SK-N-SH treated with all-trans-retinoic acid at 6 μM for 48 hours (cell line): ENCODE results near the gene ACBD6.

Source experiments
- ATAC-seq: fragments of 200-7000 bp; cut with Tn5 transposase; 3 replicates; pipeline ENCODE4 v1.9.1; 2020; ENCODE audit warnings: mild to moderate bottlenecking, moderate library complexity
- ARNTL ChIP-seq: fragments of 450-650 bp; formaldehyde crosslinking; IDR thresholded peaks from 2 replicates; pipeline ENCODE4 v1.5.0; 2020; ENCODE audit warnings: low read depth, mild to moderate bottlenecking, moderate library complexity, borderline replicate concordance
- BACH2 ChIP-seq: fragments of 250-450 bp; sonication (Bioruptor Pico); IDR thresholded peaks from 2 replicates; pipeline ENCODE4 v1.9.0; 2021; ENCODE audit warnings: mild to moderate bottlenecking, borderline replicate concordance
- CREB5 ChIP-seq: fragments of 250-450 bp; sonication (Bioruptor Pico); IDR thresholded peaks from 2 replicates; pipeline ENCODE4 v1.5.1; 2020; ENCODE audit warnings: low read depth, mild to moderate bottlenecking, moderate library complexity
- CSDC2 ChIP-seq: fragments of 250-450 bp; sonication (Bioruptor Pico); IDR thresholded peaks from 2 replicates; pipeline ENCODE4 v1.5.0; 2020; ENCODE audit warnings: mild to moderate bottlenecking, moderate library complexity
- CSRNP3 ChIP-seq: fragments of 250-450 bp; sonication (Bioruptor Pico); IDR thresholded peaks from 2 replicates; pipeline ENCODE4 v1.5.1; 2021; ENCODE audit warnings: mild to moderate bottlenecking, moderate library complexity
- ESRRG ChIP-seq: fragments of 250-450 bp; sonication (Bioruptor Pico); IDR thresholded peaks from 2 replicates; pipeline ENCODE4 v1.6.1; 2021; ENCODE audit warnings: mild to moderate bottlenecking
- GLIS3 ChIP-seq: fragments of 250-450 bp; sonication (Bioruptor Pico); IDR thresholded peaks from 2 replicates; pipeline ENCODE4 v1.5.0; 2020; ENCODE audit warnings: mild to moderate bottlenecking, moderate library complexity
- ISL1 ChIP-seq: fragments of 250-450 bp; sonication (Bioruptor Pico); IDR thresholded peaks from 2 replicates; pipeline ENCODE4 v2.1.2; 2022; ENCODE audit warnings: mild to moderate bottlenecking, moderate library complexity
- OSR1 ChIP-seq: fragments of 250-450 bp; sonication (Bioruptor Pico); IDR thresholded peaks from 2 replicates; pipeline ENCODE4 v1.8.0; 2022; ENCODE audit warnings: moderate library complexity, mild to moderate bottlenecking, inconsistent platforms
- PATZ1 ChIP-seq: fragments of 250-450 bp; sonication (Bioruptor Pico); IDR thresholded peaks from 2 replicates; pipeline ENCODE4 v1.8.0; 2020; ENCODE audit warnings: mild to moderate bottlenecking, moderate library complexity, borderline replicate concordance
- POU6F1 ChIP-seq: fragments of 250-450 bp; sonication (Bioruptor Pico); IDR thresholded peaks from 2 replicates; pipeline ENCODE4 v1.8.0; 2021; ENCODE audit warnings: low read depth, mild to moderate bottlenecking, moderate library complexity, borderline replicate concordance
- PPARA ChIP-seq: fragments of 250-450 bp; sonication (Bioruptor Pico); IDR thresholded peaks from 2 replicates; pipeline ENCODE4 v1.5.0; 2020; ENCODE audit warnings: mild to moderate bottlenecking, borderline replicate concordance
- SNAI2 ChIP-seq: fragments of 250-450 bp; sonication (Bioruptor Pico); IDR thresholded peaks from 2 replicates; pipeline ENCODE4 v1.5.0; 2020; ENCODE audit warnings: mild to moderate bottlenecking, moderate library complexity
- TCF4 ChIP-seq: fragments of 250-450 bp; sonication (Bioruptor Pico); IDR thresholded peaks from 2 replicates; pipeline ENCODE4 v1.8.0; 2021; ENCODE audit warnings: mild to moderate bottlenecking, moderate library complexity, borderline replicate concordance
- TOX ChIP-seq: fragments of 250-450 bp; sonication (Bioruptor Pico); IDR thresholded peaks from 2 replicates; pipeline ENCODE4 v1.8.0; 2021; ENCODE audit warnings: mild to moderate bottlenecking, moderate library complexity, borderline replicate concordance
- TSHZ2 ChIP-seq: fragments of 250-450 bp; sonication (Bioruptor Pico); IDR thresholded peaks from 2 replicates; pipeline ENCODE4 v1.5.0; 2020; ENCODE audit warnings: mild to moderate bottlenecking, moderate library complexity
- ZC3H10 ChIP-seq: fragments of 250-450 bp; sonication (Bioruptor Pico); IDR thresholded peaks from 2 replicates; pipeline ENCODE4 v1.5.1; 2021; ENCODE audit warnings: mild to moderate bottlenecking, moderate library complexity
- ZFP30 ChIP-seq: fragments of 450-650 bp; formaldehyde crosslinking; IDR thresholded peaks from 2 replicates; pipeline ENCODE4 v1.5.0; 2022; ENCODE audit warnings: mild to moderate bottlenecking, moderate library complexity
- ZNF565 ChIP-seq: fragments of 450-650 bp; formaldehyde crosslinking; conservative IDR thresholded peaks from 2 replicates; pipeline ENCODE4 v1.5.0; 2020; ENCODE audit warnings: low read depth, mild to moderate bottlenecking, moderate library complexity
- ZNF70 ChIP-seq: fragments of 450-650 bp; formaldehyde crosslinking; IDR thresholded peaks from 2 replicates; pipeline ENCODE4 v1.5.0; 2020; ENCODE audit warnings: mild to moderate bottlenecking, moderate library complexity
- ZNF8 ChIP-seq: fragments of 450-650 bp; formaldehyde crosslinking; IDR thresholded peaks from 2 replicates; pipeline ENCODE4 v1.5.0; 2020; ENCODE audit warnings: mild to moderate bottlenecking, moderate library complexity

Gene ACBD6

DNA sequence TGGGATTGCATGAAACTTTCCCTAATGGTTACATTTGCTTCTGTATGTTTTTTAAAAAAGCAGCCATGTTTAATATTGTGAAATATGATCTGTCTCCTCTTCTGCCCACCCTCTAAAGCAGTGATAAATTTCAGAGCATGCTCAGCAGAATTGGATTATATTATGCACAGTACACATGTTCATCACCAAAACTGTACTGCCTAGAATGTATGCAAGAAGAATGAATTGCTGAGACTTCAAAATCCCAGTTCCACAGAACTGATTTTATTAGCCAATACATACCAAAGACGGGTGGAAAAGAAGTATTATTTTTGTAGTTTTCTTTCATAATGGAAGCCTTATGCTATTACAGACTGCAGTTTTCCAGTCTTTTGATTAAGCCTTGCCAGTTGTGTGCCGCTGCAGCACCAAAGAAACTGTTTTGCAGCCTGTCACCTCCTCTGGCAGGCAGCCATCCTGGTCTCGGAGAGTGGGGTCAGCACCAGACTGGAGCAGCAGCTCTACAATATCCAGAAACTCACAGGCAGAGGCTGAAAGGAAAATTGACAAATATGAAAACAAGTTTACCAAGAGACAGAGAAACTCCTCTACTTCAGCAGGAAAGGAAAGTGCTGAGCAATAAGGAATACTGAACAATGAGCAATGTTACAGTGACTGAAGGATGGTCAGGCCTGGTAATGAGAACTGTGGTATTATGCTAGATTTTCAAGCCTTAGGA lies 214.2 kb downstream of the ACBD6 start (continued):
- TF ChIP-seq ARNTL = no peak

DNA sequence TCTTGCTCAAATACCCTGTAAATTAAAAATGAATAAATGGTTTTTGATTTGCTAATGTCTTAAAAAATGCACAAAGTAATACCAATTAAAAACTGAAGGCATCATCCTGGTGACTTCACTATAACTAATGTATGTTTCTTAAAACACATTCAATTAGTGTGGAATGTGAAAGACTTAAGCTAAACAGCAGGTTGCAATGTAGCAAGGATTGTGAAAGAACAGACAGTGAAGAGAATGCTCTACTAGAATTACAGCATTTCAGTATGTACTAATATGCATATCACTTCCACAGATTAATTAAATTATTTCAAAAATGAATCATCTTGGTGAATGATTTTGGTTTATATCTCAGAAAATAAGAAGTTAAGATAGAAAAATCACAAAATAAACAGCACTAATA lies 216.0 kb downstream of the ACBD6 start:
- no peak for ATAC-seq
- no peak for TF ChIP-seq CSDC2 (CRISPR knock-in tag)
- TF ChIP-seq CSRNP3 (CRISPR knock-in tag) = no peak
- TF ChIP-seq PPARA = no peak
- no peak for TF ChIP-seq GLIS3
- TF ChIP-seq OSR1 (CRISPR knock-in tag) = no peak
- no peak for TF ChIP-seq ZFP30 (CRISPR knock-in tag)
- TF ChIP-seq CREB5 = no peak
- no peak for TF ChIP-seq ZNF8 (CRISPR knock-in tag)
- TF ChIP-seq ZC3H10 (CRISPR knock-in tag) = no peak
- no peak for TF ChIP-seq POU6F1 (CRISPR knock-in tag)
- TF ChIP-seq, all 23 proteins: peak for 0

GRCh38 chr1:180283098-180283497 lies 219.3 kb downstream of the ACBD6 start:
- no peak for ATAC-seq
- TF ChIP-seq ARNTL = no peak
- no peak for TF ChIP-seq TCF4 (CRISPR knock-in tag)
- no peak for TF ChIP-seq ESRRG (CRISPR knock-in tag)
- no peak for TF ChIP-seq ZNF565 (CRISPR knock-in tag)
- no peak for TF ChIP-seq CSDC2 (CRISPR knock-in tag)
- TF ChIP-seq ZFP30 (CRISPR knock-in tag) = no peak

DNA sequence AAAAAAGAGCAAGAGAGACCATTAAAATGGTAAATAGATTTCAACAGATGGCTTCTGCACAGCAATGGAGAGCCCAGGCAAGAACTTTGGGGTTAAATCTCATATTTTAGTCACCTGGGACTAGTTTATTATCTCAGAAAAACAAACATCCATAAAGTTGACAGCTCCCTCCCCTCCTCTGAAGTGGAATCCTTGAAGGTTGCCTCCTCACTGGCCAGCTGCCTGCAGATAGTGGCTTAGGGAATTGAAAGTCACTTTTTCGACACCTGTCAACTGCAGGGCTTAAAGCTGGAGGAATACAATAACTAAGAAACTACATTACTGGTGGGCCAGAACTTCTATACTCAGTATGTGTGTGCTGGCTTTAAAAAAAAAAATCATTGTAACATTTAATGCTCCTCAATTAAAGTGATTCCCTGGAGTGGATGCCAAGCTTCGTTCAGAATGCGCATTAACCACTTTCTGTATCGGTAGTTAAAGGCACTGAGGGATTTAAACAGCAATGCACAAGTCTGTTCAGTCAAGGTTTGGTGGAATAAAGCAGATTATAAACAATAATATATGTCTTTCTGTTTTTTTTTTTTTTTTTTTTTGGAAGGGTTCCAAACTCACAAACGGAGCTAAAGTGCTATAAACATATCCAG lies 219.9 kb downstream of the ACBD6 start:
- no peak for ATAC-seq
- TF ChIP-seq ZNF565 (CRISPR knock-in tag) (no peak), SNAI2 (CRISPR knock-in tag) (no peak), ZC3H10 (CRISPR knock-in tag) (no peak), TSHZ2 (CRISPR knock-in tag) (no peak), ISL1 (no peak), PATZ1 (CRISPR knock-in tag) (no peak), POU6F1 (CRISPR knock-in tag) (no peak), ZNF8 (CRISPR knock-in tag) (no peak), BACH2 (CRISPR knock-in tag) (no peak), ZFP30 (CRISPR knock-in tag) (no peak), GLIS3 (no peak), CREB5 (no peak), CSDC2 (CRISPR knock-in tag) (no peak), TOX (CRISPR knock-in tag) (no peak), ZNF70 (CRISPR knock-in tag) (no peak), CSRNP3 (CRISPR knock-in tag) (no peak)
